Activated CD4-positive, alpha-beta T cell treated with anti-CD3 and anti-CD28 coated beads, Interleukin-10, Interleukin-2, amounts not matched to agents 100 ng/mL and 50 ng/mL, durations not matched to agents 16 hours and 8 hours (primary cell): ENCODE results near the gene GGT5.
A peak's percentile ranks its signal among the peaks of the same experiment; 100 is the strongest.
"Not testable (repeated sequence)": the region's sequence is repeated elsewhere in the genome, so short reads cannot be mapped to it uniquely, and the experiment has no call there.

Experiments
- DNase-seq: peaks from one replicate; pipeline ENCODE4 v3.0.0-alpha.2; 2020

The GGT5 gene

DNA sequence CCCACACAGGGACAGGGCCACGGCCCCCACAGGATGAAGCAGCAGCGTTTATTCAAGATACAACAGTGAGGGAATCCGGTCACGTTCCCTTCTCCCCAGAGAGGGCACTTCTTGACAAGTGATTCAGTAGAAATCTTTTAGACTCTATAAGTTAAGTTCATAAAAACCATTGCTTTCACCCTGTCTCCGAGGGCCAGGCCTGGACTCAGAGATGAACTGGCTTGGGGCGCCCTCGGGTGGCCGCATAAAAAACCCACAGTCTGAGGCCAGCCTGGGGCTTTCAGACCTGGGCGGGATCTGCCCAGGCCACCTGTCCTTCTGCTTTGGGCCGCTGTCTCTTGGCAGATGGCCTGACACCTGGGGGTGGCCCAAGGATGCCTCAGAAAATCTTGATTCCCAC is 14.6 kb upstream of the GGT5 start:
- DNase-seq = peak; percentile 71

DNA sequence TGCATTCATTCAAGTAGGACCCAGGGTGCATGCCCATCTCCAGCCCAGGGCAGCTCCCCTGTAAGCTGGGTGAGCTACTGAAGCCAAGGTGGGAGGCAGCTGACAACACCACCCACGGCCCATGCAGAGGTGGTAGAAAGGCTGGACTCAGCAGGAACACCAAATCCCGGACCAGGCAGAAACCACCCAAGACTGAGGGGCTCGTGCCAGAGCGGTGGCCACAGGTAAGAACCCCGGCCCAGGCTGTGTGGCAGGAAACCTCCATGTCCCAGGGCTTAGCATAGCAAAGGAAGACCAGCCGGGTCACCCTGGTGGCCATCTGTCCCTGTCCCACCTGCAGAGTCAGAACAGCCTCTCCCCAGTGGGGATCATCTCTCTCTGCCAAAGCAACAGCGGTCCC is 11.9 kb upstream of the GGT5 start:
- not testable (repeated sequence) for DNase-seq

DNA sequence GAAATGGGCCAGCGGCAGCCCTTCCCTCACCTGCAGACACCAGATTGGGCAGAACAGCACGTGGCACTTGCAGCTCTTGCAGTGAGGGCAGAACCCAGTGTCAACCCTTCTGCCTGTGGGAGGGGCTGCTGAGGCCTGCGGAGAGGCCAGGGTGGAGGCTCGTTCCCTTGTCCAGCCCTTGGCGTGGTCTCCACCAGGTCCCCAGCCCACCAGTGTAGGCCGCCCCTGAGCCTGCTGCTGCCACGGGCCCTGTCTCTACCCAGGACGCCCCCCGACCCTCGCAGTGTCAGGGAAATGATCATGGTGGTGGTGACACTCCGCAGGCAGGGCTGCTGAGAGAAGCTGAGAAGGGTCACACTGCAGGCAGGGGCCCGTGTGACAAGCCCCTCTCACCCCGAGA is 11.3 kb upstream of the GGT5 start:
- not testable (repeated sequence) for DNase-seq

DNA sequence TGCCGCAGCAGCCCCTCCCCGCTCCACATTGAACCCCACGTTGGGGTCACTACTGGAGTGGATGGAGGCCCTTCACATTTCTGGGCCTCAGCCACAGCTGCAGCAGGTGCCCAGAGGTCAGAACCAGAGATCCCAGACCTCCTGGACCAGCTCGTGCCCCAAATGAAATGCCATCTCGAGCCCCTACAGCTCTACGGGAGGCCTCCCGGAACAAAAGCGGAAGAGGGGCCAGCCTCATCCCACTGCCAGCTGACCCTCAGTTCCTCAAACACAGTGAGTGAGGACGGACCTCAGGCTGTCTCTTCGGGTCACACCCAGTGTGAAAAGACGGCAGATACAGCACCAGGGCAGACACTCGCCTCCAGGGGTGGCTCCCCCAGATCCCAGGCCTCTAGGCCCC is 8.2 kb upstream of the GGT5 start:
- not testable (repeated sequence) for DNase-seq

DNA sequence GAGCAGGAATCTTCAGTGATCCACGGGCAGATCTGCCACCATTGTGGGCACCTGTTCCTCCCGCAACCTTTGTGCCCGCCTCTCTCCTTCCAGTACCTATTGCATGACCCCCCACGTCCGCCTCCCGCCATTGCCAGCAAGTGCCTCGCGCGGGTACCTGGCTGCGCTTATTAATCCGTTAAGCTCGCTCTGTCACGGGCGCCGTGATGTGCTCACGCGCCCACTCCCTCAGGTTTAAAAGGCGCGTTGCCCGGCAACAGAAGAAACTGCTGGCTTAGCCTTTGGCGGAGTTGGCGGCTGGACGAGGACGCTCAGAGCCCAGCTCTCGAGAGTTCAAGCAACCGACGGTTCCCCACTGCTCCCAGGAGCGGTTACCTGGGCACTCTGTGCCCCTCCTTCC is 6.4 kb upstream of the GGT5 start:
- DNase-seq = not testable (repeated sequence)

DNA sequence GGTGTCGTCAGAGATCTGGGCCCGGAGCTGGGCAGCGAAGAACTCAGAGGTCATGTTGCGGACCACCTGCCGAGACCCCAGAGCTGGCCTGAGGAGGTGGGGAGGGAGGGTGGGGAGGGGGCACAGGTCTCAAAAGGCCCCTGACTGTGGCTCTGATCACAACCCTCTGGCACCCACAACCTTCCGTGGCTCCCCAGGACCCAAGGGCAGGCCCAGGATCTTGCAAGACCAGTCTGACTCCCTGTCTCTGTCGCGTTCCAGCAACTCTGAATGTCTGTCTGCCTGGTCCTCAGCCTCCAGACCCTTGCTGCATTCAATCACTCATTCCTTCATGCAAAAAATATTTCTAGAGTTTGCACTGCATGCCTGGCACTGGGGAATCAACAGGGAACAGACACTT is 4.5 kb upstream of the GGT5 start:
- DNase-seq = not testable (repeated sequence)

DNA sequence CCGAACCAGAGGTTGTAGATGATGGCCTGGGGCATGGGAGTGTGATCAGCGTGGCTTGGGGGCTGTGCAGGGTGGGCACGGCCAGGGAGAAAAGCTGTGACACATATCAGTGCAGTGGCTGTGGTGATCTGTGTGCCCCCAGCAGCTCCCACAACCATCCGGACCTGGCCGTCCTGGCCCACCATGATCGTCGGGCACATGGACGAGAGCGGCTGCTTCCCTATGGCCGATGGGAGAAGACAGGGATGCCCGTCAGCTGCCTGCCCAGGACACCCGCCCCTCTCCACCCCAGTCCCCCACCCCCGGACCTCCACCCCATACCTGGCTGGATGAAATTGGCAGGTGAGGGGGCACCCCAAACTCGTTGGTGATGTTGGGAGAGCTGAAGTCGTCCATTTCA is 3.7 kb upstream of the GGT5 start:
- not testable (repeated sequence) for DNase-seq

DNA sequence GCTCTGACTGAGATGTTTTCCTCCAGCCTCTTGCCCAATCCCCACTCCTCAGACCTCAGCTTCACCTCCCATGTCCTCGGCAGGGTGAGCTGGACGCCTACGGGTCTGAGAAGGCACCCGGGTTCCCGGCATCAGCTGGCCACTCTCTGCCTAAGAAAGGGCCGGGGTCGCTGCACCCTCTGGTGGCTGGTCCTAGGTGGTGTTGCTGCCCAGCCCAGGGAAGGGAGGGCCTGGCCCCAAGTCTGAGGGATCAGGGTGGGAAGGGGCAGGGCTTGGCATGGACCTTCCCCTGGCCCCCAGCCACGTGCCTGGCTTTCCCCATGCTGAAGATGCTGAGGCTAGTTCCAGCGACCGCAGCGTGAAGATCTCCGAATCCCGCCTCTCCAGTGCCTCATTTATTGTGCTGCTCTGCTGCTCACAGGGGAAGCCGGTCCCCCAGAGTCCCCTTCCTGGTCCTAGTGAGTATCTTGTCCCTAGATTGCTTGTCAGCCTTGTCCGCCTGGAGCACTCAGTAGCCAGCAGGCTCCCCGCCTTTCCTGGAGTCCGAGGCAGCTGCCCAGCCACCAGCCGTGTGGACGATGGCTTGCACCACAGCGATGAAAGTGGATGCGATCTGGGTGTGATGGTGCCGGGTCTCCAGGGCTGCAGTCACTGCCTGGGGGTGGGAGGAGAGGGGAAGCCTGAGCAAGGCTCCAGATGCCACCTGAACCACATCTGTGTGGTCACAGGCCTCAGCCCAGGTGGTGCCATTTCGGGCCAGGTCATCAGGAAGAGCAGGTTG is 2.9 kb upstream of the GGT5 start:
- peak; percentile 59 for DNase-seq

DNA sequence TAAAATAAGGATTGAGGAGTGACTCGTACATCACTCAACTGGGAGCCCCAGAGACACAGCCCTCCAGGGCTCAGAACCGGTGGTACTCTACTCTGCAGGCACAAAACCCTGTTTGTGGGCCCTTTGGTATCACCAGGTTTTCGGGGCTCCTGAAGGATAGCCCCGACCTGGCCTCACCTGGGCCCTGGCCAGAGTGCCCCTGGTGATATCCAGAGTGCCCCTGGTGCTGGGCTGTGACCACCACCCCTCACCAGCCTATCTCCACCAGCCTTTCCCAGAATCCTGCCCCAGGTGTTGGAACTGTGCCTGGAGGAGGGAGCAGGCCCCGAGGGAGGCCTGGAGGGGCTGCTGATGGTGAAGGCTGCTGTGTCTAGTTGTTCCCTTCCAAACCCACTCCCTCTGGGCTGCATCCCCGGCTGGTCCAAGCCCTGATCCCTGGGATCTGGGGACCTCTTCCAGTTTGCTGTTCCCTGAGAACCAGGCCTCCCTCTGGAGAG is 2.2 kb upstream of the GGT5 start:
- DNase-seq = no peak

DNA sequence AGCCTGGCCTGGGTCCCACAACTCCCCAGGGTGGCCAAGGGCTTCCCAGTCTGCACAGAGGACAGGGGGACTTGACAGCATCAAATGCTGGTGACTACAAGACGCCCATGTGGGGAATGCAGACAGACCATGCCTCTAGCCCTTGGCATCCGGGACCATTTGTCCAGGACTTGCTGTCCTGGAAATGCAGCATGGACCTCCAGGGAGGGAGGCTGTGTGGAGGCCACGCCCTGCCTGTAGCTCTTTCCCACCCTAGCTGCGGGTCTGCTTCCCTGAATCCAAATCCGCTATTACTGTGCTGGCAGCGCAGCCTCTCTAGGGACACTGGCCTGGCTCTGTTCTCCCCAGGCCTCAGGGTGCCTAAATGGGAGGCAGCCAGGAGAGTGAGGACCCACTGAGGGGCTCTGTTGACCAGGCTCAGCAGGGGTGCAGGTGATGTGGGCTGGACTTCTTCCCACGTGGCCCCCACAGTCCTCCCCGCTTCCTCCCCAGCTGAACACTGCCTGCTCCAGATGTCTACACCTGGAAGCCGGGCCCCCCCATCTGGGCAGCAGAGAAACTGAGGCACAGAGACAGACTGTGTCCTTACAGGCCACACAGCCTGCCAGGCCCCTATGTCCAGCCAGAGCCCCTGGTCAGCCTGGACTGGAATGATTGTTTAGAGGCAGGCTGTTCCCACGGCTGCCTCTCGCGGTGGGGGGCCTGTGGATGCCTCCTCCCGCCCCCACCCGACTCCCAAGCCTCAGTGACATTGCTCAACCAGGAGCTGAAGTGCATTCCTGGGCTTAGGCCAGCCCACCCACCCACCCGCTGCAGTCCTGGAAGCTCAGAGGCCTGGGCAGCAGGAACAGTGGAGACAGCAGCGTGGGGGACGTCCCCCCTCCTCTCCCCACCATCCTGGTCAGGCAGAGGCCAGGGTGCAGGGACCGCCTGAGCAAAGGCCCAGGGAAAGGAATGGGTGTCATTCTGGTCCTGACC is 991 bp upstream of the GGT5 start:
- DNase-seq = not testable (repeated sequence)

DNA sequence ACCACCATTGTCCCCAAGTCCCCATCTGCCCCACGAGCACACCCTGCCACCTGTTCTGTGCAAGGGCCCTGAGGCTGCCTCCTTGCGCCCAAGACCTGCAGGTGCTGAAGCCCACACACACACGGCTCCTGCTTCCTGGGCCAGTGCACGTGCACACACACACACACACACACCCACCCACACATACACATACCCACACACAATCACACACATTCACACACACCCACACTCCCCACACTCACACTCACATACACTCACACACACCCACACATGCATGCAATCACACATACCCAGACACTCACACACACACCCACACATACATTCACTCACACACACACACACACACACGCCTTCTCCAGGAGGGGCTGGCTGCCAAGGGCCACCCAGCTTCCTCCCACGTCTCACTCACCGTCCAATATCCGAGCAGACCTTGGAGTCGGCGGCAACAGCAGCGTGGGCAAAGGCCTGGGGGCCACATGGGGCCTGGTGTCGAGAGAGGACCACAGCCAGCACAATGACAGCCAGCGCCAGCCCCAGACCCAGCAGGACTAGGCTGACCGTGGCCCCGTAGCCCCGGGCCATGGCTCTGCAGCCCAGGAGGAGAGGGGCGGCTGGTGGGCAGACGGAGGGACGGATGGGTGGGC is 616 bp downstream of the GGT5 start:
- DNase-seq = no peak

DNA sequence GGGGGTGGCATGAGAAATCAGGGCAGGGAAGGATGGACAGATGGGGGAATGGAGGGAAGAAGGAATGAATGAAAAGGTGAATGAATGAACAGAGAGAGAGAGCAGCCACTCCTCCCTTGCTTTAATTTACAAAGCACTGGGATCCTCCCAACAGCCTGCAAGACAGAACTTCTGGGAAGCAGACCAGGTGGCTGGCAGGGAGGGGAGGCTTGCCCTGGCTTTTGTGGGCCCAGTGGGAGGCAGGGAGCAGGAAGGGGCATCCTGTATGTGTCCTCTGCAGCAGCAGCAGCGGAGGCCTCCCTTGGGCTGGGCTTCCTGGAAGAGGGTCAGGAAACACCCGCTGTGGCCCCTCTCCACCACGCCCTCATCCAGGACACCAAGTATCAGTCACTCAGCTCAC is 1.5 kb downstream of the GGT5 start:
- DNase-seq = not testable (repeated sequence)

DNA sequence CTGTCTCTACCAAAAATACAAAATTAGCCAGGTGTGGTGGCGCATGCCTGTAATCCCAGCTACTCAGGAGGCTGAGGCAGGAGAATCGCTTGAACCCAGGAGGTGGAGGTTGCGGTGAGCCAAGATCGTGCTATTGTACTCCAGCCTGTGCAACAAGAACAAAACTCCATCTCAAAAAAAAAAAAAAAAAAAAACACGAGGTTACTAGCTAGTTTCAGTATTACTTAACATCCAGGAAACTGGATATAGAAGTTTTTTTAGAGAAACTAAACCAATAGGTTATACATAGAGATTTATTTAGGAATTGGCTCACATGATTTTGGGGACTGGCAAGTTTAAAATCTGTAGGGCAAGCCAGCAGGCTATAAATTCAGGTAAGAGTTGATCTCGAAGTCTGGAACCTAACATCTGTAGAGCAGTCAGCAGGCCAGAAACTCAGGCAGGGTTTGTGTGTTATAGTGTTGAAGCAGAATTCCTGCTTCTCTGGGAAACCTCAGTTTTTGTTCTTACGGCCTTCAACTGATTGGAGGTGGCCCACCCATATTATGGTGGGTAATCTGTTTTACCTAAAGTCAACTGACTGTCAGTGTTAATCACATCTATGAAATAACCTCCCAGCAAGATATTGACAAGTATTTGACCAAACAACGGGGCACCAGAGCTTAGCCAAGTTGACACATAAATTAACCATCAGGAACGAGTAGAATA is 3.7 kb downstream of the GGT5 start:
- peak; percentile 21 for DNase-seq

DNA sequence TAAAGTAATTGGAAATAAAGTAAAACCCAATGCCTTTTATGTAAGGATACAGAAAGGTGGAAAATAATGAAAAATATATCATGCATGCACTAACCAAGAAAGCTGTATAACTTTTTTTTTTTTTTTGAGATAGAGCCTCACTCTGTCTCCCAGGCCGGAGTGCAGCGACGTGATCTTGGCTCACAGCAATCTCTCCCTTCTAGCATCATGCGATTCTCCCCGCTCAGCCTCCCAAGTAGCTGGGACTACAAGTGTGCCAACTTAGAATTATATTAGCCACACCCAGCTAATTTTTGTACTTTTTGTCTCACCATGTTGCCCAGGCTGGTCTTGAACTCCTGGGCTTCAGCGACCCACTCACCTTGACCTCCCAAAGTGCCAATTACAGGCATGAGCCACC is 4.5 kb downstream of the GGT5 start:
- DNase-seq = no peak

DNA sequence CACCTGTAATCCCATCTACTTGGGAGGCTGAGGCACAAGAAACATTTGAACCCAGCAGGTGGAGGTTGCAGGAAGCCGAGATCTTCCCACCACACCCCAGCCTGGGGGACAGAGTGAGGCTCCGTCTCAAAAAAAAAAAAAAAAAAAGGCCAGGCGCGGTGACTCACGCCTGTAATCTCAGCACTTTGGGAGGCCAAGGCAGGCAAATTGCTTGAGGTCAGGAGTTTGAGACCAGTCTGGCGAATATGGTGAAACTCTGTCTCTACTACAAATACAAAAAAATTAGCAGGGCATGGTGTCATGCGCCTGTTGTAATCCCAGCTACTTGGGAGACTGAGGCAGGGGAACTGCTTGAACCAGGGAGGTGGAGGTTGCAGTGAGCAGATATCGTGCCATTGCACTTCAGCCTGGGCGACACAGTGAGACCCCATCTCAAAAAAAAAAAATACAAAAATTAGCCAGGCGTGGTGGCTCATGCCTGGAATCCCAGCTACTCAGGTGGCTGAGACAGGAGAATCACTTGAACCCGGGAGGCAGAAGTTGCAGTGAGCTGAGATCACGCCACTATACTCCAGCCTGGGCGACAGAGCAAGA is 6.7 kb downstream of the GGT5 start:
- DNase-seq = not testable (repeated sequence)

DNA sequence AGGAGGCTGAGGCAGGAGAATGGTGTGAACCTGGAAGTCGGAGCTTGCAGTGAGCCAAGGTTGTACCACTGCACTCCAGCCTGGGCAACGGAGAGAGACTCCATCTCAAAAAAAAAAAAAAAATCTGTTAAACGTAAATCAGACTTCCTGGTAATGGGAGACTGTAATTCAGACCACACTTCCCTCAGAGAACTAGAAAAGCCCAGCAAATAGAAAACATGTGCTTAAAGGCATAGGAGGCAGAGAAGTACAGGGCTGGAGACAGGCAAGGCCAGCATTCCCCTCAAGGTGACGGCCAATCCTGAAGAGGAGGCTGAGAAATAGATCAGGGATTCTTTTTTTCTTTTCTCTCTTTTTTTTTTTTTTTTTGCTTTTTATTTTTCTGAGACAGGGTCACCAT is 8.2 kb downstream of the GGT5 start:
- no peak for DNase-seq

DNA sequence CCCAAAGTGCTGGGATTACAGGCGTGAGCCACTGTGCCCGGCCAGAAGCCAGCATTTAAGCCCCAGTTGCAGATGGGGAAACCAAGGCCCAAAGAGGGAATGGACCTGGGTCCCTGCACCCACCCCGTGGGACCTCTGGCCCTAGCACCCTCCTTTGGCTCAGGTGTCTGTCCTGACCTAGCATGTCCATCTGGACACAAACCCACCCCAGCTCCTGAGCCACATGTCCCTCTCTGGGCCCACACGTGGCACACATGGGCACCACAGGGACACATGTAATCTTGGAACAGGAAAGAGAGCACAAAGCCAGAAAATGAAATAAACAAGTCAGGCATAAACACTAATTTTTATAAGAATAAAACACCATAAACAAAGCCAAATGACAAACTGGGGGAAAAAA is 9.6 kb downstream of the GGT5 start:
- no peak for DNase-seq

DNA sequence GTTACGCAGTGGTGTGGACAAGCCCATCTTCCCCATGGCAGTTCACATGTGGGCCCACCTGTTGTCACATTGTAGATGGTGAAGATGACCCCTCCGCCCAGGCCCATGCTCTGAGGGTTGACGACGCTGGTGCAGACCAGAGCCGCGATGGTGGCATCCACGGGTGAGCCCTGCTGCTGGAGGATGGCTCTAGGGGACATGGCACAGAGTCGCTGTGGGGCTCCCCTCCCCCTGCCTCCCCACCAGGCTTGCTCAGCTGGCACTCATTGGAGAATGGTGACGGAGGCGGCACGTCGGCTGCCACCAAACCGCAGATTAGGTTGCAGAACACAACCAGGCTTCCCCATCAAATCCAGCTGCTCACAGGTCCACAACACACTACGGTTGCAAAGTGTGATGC is 11.1 kb downstream of the GGT5 start:
- DNase-seq = no peak

DNA sequence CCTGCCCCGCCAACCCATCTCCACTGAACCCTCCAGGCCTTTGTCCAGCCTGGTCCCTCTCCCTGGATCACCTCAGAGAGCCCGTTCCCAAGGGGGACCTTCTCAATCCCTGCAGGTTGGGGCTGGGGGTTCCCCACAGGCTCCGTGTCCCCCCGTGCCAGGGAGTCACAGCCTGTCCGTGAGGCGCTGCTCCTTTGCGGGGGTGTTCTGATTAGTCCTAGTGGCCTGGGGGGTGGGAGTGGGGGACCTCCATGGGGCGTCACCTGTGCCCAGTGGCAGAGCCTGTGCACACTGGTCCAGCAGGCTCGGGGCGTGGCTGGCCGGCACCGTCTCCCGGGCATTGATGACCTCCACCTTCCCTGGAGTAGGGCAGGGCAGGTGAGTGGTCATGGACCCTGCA is 11.6 kb downstream of the GGT5 start:
- no peak for DNase-seq

DNA sequence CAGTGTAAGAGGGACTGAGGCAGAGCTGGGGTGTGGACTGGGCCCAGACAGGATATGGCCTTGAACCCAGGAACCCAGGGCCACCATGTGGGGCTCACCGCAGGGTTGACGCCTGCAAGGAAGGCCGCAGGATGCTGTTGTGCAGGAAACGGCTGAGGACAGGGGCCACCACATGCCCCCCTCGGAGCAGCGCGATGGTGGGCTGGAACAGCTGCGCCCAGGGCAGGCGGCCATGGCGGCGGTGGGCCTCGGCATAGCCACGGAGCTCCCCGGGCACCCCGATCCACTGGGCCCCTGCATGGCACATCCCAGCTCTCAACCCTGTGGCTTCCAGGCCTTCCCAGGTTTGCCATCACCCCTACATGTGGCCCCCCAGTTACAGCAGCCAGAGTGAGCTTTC is 12.2 kb downstream of the GGT5 start:
- no peak for DNase-seq

DNA sequence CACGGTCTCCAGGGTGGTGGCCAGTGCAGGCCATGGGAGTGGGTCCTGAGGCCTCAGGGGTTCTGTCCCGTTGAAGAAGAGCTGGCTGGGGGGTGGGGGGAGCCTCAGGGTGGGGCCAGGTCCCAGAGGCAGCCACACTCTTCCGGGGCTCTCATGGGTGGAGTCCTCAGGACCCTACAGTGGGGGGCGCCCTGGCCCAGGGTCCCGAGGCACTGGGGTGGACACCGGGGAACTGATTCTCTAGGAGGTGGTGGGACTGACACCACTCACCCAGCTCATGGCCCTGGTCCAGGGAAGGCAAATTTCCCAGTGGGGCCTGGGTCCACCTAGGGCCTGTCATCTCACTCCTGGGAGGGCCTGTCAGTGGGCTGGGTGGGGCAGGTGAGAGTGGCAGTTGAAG is 12.8 kb downstream of the GGT5 start:
- DNase-seq = no peak

DNA sequence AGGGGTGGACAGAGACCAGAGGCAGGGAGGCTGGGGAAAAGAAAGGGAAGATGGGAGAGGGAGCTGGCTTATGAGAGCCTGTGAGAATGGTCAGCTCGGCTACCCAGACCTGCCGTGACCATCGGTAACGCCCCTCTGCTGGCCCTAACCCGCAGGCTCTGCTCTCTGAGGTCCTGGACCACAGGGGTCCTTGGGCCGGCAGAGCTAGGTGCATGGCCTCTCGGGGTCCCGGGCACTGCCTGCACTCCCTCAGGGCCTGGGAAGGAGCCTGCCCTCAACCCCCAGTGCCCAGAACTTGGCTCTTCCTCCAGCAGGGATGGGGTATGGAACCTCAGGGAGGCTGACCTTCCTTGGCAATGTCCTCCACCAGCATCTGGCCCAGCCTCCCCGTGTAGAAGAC is 13.2 kb downstream of the GGT5 start:
- no peak for DNase-seq
